Stimulated activated naive CD8-positive, alpha-beta T cell treated with anti-CD3 and anti-CD28 coated beads, Interleukin-15, Interleukin-2, amounts not matched to agents 100 U/mL and 50 U/mL, for 24 hours (primary cell): ENCODE data around the gene DNAJC1.

Experiments used
- ATAC-seq: fragments of 150-1000 bp; cut with Tn5 transposase; one replicate; pipeline ENCODE4 v1.10.0; 2021
- DNase-seq: peaks from one replicate; pipeline ENCODE4 v3.0.0; 2021

Gene DNAJC1

DNA sequence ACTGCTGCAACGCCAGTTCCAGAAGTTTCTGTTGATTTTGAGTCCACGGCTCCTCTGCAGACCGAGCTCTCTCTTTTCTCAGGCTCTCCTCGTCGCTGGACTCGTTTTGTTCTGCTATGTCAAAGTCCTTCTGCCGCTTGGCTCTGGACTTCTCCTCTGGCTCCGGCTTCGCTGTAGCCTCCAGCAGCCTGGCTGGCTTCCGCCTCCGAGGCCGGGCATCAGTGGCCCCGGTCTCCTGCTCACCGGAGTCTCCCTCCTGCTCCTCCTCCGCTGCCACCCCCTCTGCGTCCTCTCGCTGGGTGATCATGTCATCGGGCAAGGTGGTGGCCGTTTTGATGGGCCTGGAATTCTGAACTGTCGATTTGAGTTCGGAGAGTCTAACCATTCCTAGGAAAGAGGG is 244.3 kb downstream of the DNAJC1 start:
- ATAC-seq (no peak), DNase-seq (no peak)

DNA sequence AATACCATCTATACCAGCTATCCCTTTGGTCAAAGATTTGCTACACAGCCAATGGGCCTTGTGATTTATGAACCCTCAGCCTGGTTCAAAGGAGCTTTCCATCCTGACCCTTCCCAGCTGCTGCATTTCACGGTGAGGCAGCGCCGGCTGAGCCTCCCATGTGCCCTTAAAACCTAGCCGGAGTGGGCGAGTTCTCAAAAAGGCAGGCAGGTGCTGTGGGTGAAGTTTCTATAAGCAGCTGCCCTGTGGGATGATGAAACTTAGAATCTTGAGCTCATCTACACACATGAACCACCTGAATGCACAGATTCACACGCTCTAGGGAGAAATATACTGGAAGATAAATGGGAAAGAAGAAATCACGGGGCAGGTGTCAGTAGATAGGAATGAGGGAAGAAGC is 244.8 kb downstream of the DNAJC1 start:
- no peak for DNase-seq

DNA sequence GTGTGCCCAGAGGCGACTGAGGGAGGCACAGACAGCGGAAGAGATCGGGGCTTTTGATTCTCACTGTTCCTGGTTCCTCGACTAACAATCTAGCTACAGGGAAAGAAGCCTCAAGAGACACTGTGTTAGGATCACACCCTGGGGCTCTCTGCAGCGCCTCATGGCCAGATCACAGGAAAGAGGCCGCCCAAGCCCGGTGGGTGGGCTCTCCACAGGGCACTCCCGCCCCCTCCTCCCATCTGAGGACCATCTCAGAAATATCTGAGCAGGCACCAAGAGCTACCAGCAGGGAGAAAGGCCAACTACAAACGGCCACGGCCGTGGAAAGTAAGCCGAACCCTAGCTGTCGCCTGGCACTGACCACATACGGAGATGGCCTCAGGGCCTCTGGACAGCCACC is 245.3 kb downstream of the DNAJC1 start:
- ATAC-seq: no peak

More for the DNA sequence above, 244.8 kb downstream of the DNAJC1 start:
- no peak for ATAC-seq

DNA sequence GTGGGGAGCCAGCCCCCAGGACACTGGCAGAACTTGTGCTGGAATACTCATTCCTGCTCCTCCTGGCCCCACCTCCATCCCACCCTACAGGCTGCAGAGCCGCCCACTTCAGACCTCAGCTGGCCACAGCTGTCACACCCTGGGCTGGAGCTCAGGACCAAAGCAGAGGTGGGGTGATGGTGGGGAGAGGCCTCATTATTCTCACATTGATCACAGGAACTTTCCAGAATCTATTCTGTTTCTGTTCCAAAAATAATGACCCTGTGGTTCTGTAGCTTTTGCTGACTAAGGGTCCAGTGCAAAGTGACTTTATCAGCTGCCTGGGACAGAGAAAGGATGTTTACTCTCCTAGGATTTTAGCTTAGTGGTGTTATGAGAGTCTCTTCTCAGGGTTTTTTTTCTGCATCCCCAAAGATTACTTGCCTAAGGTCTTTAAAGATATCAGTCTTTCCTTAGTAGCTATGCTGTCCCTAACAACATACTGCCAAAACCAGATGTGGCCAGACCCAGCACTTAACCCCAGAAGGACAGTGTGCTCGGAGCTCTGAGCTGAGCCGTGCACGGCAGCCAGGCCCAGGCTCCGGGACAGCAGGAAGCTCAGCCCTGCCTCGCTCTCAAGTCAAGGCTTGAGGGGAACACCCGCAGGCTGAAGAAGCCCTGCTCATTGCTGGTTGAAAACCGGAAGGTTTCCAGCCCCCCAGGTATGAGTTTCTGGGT is 246.2 kb downstream of the DNAJC1 start:
- no peak for ATAC-seq
- DNase-seq: no peak

More for the DNA sequence above, 245.3 kb downstream of the DNAJC1 start:
- no peak for DNase-seq

DNA sequence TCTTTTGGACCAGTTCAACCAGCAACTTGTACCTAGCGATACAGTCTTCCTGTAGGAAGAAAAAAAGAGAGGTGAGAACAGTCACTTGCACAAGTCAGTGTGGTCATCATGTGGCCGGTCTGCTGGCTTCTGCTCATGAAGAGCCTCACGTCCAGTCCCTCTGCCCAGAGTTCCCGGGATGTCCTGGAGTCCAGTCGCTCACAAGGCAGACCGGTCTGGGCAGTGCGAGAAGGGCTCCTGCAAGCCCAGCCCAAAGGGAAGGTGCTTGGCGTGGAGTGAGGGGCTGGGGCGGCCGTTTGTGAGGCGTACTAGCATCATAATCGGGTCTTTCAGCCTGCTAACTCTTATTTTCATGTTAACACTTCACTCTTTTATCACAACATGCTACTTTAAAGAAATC is 246.8 kb downstream of the DNAJC1 start:
- no peak for ATAC-seq
- DNase-seq: no peak

DNA sequence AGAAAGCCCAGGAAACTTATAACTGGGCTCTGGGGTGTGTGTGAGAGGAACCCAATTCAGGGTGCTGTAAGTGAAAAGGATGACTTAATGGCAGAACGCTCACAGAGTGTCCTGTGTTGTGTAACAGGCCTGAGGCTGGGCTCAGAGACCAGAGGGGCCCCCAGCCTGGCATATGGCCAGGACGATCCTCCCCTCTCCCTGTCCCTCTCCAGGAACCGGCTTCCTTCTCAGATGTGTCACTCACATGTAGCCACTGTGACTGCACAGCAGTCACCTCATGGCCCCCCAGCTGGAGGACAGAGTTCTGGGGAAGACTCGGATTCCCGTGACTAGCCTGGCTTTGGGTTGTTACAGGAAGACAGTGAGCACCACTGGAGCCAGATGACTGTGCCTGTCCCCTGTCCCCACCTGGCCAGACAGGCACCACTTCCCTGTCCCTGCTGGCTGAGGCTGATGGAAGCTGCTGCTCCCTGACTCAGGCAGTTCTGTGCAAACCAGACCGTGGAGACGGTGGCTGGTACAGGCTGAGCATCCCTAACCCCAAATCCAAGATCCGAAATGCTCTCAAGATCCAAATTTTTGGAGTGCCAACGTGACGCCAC is 249.0 kb downstream of the DNAJC1 start:
- no peak for DNase-seq
- no peak for ATAC-seq

DNA sequence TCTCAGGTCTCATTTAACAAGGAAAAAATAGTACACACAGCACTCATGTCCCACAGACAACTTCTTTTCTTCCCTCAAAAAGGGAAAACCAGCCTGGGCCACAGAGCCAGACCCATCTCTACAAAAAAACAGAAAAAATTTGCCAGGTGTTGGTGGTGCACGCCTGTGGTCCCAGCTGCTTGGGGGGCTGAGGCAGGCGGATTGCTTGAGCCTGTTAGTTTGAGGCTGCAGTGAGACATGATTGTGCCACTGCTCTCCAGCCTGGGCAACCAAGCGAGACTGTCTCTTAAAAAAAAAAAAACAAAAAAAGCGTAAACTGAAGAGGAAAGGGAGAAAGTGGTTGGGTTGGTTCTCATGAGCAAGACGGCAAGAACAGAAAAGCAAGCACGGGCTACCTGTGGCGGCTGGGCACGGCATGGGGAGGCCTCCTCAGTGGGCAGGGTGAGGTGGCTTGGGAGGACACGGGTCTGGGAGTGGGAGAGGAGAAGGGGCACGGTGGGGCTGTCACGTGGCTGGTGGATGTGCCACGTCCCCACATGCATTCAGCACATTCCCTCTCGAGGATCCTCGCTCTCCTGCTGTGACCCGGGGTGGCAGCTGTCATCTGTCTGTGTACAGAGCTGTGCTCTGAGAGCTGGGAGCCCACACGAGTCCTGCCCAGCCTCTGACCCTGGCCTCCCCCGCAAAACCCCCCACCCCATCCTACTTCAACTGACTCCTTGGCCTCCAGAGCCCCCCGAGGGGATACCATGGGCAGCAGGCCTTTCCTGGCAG is 249.8 kb downstream of the DNAJC1 start:
- ATAC-seq: no peak
- no peak for DNase-seq

DNA sequence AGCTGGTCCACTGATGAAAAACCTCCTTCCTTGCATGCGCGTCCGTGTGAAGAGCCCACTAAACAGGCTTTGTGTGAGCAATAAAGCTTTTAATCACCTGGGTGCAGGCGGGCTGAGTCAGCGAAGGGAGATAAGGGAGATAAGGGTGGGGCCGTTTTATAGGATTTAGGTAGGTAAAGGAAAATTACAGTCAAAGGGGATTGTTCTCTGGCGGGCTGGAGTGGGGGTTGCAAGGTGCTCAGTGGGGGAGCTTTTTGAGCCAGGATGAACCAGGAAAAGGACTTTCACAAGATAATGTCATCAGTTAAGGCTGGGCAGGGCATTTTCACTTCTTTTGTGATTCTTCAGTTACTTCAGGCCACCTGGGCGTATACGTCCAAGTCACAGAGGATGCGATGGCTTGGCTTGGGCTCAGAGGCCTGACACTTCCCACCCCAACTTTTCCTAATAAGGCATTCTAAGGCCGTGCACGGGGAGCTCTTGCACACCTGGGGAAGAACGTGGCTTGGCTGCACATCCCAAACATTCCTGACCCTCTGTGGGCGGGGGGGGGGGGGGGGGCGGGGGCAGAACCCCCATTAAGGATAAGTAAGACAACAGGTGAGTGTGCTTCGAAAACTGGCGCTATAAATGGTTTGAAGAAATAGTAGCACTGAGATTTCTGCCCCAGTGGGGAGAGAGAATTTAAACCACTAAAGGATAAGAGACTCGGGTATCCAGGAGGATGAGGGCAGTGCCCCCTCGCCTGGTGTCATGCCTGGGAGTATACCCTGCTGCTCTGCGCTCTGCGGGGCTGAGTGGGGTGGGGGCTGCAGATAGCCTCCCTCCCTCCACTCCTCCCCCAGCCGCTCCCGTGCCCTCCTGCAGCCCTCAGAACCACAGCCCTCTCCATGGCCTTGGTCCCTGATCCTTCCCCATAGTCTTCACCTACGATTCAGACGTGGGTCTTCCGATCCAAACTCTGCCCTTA is 251.9 kb downstream of the DNAJC1 start:
- no peak for ATAC-seq
- DNase-seq: no peak

DNA sequence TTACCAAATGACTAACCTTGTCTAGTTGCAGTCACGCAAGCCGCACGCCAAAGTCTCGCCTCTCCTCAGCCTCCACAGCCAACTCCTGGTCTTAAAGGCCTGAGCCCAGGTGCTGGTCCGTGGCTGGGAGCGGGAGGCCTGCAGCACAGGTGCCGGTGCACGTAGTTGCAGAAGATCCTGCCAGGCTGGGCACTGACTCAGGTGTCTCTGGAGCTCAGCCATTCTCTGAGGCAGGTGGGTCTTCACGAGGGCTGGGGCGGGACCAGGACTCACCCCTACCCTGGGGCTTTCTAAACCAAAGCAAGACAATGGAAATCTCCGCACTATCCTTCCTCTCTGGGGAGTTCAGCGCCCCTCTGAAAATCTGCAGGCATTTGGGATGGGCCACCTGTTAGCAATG is 253.1 kb downstream of the DNAJC1 start:
- ATAC-seq (no peak), DNase-seq (no peak)

DNA sequence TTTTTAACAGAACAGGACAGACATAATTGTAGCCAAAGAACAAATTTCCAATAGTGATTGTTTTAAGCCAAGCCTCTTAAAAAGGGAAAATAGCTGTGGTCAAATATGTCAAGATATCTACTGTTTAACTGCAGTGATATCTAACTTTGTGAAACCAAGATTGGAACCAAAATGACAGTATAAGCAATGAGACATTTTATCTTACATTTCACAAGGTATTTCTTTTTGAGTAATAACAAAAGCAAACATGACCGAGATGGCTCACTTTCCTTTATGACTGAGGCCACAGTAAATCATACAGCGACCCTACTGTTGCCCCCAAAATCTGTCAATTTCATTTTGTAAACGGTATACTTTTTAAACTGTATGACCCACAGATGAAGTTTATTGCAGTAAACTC is 253.7 kb downstream of the DNAJC1 start:
- DNase-seq (no peak), ATAC-seq (peak; percentile 33)

DNA sequence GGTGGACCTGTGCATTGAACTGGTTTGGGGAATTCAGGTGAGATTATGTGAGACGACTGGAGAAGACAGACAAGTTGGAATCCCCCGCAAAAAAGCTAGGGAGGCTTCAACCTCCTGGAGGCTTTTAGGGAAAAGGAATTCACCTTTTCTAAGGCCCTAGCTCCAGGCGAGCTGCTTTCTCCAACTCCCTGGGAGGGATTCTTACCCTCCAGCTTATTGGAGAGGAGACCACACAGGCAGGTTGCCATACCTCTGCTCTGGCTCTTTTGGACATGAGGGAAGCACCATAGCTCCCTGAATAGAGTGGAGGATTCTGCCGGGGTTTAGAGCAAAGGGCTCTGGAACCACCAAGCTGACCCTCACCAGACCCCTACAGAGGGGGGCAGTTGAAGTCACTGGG is 255.7 kb downstream of the DNAJC1 start:
- ATAC-seq (no peak), DNase-seq (no peak)

DNA sequence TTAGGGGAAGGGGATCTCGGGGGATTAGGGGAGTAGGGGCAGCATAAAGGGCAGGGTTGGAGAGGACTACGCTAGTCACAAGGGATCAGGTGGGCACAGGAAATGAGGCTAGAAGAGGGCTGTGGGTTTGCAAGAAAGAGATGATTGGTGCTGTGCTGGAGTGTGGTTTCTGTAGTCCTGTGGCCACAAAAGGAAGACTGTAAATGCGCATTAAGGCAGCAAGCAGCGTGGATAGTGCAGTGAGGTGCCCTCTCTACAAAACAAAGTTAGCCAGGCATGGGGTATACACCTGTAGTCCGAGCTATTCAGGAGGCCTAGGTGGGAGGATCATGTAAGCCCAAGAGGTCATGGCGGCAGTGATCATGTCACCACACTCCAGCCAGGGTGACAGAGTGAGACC is 257.4 kb downstream of the DNAJC1 start:
- ATAC-seq: peak; percentile 58
- DNase-seq: no peak

DNA sequence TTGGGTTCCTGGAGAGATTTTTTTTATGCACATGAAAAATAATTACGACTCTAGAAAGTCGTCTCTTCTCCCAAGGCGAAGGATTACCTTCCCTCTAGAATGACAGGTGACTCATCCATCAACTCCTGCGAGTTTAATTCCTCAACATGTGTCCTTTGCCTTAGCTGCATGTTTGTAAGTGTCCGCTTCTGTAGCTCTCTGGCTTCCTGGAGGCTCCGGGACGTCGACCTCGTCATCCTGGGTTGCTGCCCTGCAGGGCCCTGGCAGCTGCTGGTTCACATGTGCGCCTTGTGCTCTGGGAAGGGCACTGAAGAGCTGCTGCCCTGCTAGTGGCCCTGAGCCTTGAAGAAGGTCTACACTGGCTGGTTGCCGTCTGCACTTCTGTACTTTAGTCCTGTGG is 259.3 kb downstream of the DNAJC1 start:
- no peak for ATAC-seq
- DNase-seq: no peak

DNA sequence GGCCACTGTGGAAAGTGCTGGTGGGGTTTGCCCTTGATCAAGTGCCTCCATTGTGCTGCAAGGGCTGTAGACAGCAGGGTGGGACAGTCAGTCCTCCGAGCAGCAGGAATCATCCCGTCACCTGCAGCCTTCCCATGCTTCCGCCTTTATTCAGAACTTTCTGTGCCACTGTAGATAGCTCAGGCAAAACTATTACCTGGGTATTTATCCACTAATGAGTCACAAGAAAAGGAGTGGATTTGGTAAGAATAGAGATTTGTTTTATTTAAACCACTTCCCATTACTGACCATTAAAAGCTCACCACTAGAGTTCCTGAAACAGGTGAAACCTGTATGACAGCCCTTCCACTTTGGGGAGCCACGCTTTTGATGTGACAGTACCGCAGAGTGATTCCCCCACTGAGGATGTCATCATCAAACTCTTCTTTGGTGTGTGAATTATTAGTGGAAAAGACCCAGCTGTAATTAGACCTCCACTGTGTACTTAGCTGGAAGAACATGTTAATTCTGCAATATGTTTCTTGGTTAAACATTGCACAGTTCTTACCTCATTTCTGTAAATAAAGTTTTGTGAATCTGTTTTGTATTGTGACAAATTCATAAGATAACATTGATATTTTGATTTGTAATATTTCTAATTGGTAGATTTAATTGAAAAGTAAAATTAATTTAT is 260.7 kb downstream of the DNAJC1 start:
- no peak for ATAC-seq
- no peak for DNase-seq

DNA sequence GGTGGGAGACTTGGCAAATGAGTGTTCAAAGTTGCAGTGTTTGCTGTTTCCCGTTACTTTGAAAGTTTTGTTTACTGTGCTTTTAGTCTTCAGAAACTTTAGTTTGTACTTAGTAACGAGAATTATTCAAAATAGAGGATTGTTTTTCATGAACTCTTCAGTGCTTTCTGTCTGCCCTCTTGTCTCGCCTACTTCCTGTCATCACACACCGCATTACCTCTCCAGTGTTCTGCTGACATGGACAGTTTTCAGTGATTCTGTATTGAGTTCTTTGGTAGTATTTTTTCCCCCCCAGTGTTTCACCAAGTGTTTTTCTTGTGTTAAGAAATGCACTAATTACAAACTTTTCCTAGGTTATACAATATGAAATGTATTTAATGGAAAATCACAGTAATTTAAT is 262.5 kb downstream of the DNAJC1 start:
- ATAC-seq: no peak
- DNase-seq: no peak

DNA sequence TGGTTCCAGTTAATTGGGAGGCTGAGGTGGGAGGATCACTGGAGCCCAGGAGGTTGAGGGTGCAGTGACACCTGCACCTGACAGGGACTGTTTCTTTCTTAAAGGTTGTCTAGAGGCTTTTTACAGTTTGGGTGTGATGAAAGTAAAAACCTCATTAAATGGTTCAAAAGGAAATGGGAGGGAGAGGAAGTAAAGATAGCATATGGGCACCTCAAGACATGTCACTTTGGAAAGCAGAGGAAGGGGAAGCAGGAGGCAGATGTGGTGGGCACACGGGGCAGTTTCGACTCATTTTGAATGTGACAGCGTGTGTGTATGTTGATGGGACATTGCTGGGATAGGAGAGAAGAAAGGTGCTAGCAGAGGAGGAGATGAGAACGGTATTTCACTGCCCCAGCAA is 266.4 kb downstream of the DNAJC1 start:
- no peak for DNase-seq
- ATAC-seq: no peak

DNA sequence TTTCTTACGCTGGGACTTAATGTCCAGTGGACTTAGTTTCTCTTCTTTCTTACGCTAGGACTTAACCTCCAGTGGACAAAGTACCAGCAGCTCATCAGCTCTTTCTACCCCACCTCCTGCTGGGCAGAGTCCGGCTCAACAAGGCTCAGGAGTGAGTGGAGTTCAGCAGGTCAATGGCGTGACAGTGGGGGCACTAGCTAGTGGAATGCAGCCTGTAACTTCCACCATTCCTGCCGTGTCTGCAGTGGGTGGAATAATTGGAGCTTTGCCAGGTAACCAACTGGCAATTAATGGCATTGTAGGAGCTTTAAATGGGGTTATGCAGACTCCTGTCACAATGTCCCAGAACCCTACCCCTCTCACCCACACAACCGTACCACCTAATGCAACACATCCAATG is 269.8 kb downstream of the DNAJC1 start:
- DNase-seq (no peak), ATAC-seq (no peak)

DNA sequence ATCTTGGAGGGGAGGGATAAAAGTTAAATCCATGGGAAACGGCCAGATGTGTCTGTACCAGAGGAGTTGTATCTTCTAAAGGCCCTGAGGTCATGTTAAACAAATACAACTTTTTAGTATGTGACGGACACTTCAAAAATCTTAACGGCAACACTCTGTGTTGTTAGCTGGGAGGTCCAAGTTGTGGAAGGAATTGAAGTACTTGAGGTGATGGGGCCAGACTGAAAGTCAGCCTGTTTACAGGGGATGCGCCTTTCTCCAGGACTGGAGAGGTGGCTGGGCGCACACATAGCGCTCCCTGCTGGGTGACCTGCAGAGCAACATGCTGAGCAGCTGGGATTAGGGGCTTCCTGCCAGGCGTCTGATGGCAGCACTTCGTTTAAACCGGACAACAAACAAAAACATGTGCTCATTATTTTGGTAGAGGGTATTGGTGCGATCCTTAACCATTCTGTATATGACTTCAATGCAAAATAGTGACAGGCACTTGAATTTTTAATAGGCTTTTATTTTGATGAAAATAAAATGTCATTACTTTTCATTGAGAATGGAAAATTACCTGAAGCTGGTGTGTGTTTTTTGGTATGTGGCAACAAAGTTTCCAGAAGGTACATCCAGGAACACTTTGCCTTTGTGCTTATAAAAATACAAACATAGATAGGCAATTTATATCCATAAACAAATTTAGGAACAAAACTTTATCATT is 271.3 kb downstream of the DNAJC1 start:
- DNase-seq (peak; percentile 43), ATAC-seq (peak; percentile 63)

DNA sequence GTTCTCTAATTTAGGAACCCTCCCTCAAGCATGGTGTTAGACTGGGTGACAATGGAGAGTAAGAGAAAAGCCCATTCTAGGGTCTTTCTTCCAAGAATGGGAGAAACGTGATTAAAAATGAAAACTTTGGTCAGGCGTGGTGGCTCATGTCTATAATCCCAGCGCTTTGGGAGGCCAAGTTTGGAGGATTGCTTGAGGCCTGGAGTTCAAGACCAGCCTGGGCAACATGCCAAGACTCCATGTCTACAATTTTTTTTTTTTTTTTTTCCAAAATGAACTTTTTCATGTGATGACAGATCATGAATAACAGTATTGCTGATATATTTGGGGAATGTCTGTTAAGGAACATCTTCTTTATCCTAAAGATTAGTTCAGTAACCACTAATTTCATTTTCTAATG is 274.9 kb downstream of the DNAJC1 start:
- ATAC-seq (no peak), DNase-seq (no peak)

DNA sequence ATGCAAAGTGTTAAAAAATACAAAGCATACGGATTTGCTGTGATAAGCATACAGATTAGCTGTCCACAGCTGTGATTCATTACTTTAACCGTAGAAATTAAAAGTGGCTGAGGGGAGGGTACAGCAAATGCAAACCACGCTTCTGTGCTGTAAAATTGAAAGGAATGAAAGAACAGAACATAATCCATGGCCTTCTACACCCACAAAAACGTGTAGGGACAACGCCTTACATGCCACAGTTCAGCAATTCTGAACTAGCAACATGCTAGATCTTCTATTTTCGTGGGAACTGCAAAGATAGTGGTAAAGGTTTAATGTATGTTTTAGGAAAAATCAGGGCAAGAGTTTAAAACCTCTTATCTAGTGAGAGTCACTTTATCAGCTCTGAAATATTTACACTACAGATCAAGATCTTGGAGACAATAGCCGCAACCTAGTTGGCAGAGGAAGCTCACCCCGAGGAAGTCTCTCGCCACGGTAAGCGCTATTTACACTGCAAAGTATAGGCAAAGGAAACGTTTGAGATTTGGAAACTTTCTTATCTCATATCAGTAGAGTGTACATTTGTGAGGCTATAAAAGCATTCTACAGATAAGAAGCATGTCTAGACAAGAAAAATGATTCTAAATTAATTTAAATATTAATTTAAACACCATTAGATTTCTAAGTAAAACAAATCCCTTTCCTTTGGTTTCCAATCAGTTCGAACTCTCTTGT is 275.9 kb downstream of the DNAJC1 start:
- ATAC-seq (no peak), DNase-seq (no peak)
